Measurements from ENCODE around the gene SNX15.

Gene SNX15

GRCh38 chr11:65084598-65085375 is 57.5 kb downstream of the SNX15 start:
- Histone ChIP-seq H3K27me3 (ENCODE audit: control insufficient read depth, insufficient read depth, low read length) (no peaks in the 10 kb centered on the region), H3K9ac (ENCODE audit: low read depth, low read length) (peak overlapping the region; percentile 79), H3K9me3 (ENCODE audit: control insufficient read depth, insufficient read depth, low read length) (no peaks in the 10 kb centered on the region), H3K4me1 (ENCODE audit: control insufficient read depth, insufficient read depth, low read length) (peaks cover 6% of the 10 kb centered on the region), H3K4me3 (ENCODE audit: low read depth, low read length) (peak overlapping the region; percentile 99), H3K27ac (ENCODE audit: low read depth, low read length) (peak overlapping the region; percentile 97), H3K36me3 (ENCODE audit: control insufficient read depth, insufficient read depth, low read length) (peaks cover 45% of the 10 kb centered on the region)

- no peaks in the 10 kb centered on the region for H3K27me3 ChIP-seq (ENCODE audit: control insufficient read depth, insufficient read depth, low read length)
- peaks cover 40% of the 10 kb centered on the region for H3K36me3 ChIP-seq (ENCODE audit: control insufficient read depth, insufficient read depth, low read length)
- no peak overlapping the region for H3K9ac ChIP-seq (ENCODE audit: low read depth, low read length)
These were observed 58.2 kb downstream of the SNX15 start for GRCh38 chr11:65085446-65085845.

GRCh38 chr11:65086809-65087208 is 59.6 kb downstream of the SNX15 start:
- no peaks in the 10 kb centered on the region for H3K27me3 ChIP-seq (ENCODE audit: control insufficient read depth, insufficient read depth, low read length)
- H3K27ac ChIP-seq (ENCODE audit: low read depth, low read length) = no peak overlapping the region
- no peaks in the 10 kb centered on the region for H3K9me3 ChIP-seq (ENCODE audit: control insufficient read depth, insufficient read depth, low read length)
- H3K4me3 ChIP-seq (ENCODE audit: low read depth, low read length) = no peak overlapping the region
- H3K36me3 ChIP-seq (ENCODE audit: control insufficient read depth, insufficient read depth, low read length) = peaks cover 28% of the 10 kb centered on the region
- no peak overlapping the region for H3K9ac ChIP-seq (ENCODE audit: low read depth, low read length)
- peaks cover 6% of the 10 kb centered on the region for H3K4me1 ChIP-seq (ENCODE audit: control insufficient read depth, insufficient read depth, low read length)

More at GRCh38 chr11:65085446-65085845, 58.2 kb downstream of the SNX15 start:
- Histone ChIP-seq H3K4me1 (ENCODE audit: control insufficient read depth, insufficient read depth, low read length) (peaks cover 6% of the 10 kb centered on the region), H3K9me3 (ENCODE audit: control insufficient read depth, insufficient read depth, low read length) (no peaks in the 10 kb centered on the region), H3K27ac (ENCODE audit: low read depth, low read length) (no peak overlapping the region), H3K4me3 (ENCODE audit: low read depth, low read length) (no peak overlapping the region)

GRCh38 chr11:65087216-65087615 is 60.0 kb downstream of the SNX15 start:
- Histone ChIP-seq H3K36me3 (ENCODE audit: control insufficient read depth, insufficient read depth, low read length) (peaks cover 24% of the 10 kb centered on the region), H3K9me3 (ENCODE audit: control insufficient read depth, insufficient read depth, low read length) (no peaks in the 10 kb centered on the region)

GRCh38 chr11:65087827-65088226 is 60.6 kb downstream of the SNX15 start:
- no peaks in the 10 kb centered on the region for H3K9me3 ChIP-seq (ENCODE audit: control insufficient read depth, insufficient read depth, low read length)
- peaks cover 23% of the 10 kb centered on the region for H3K36me3 ChIP-seq (ENCODE audit: control insufficient read depth, insufficient read depth, low read length)
- H3K27ac ChIP-seq (ENCODE audit: low read depth, low read length) = no peak overlapping the region
- H3K4me3 ChIP-seq (ENCODE audit: low read depth, low read length) = no peak overlapping the region
- H3K27me3 ChIP-seq (ENCODE audit: control insufficient read depth, insufficient read depth, low read length) = no peaks in the 10 kb centered on the region
- H3K9ac ChIP-seq (ENCODE audit: low read depth, low read length) = no peak overlapping the region
- H3K4me1 ChIP-seq (ENCODE audit: control insufficient read depth, insufficient read depth, low read length) = peaks cover 4% of the 10 kb centered on the region

More at GRCh38 chr11:65087216-65087615, 60.0 kb downstream of the SNX15 start:
- H3K27ac ChIP-seq (ENCODE audit: low read depth, low read length) = no peak overlapping the region
- no peak overlapping the region for H3K4me3 ChIP-seq (ENCODE audit: low read depth, low read length)
- H3K9ac ChIP-seq (ENCODE audit: low read depth, low read length) = no peak overlapping the region
- H3K27me3 ChIP-seq (ENCODE audit: control insufficient read depth, insufficient read depth, low read length) = no peaks in the 10 kb centered on the region
- H3K4me1 ChIP-seq (ENCODE audit: control insufficient read depth, insufficient read depth, low read length) = peaks cover 6% of the 10 kb centered on the region

GRCh38 chr11:65089621-65090020 is 62.4 kb downstream of the SNX15 start:
- H3K27ac ChIP-seq (ENCODE audit: low read depth, low read length) = no peak overlapping the region
- no peaks in the 10 kb centered on the region for H3K4me1 ChIP-seq (ENCODE audit: control insufficient read depth, insufficient read depth, low read length)
- H3K27me3 ChIP-seq (ENCODE audit: control insufficient read depth, insufficient read depth, low read length) = no peaks in the 10 kb centered on the region
- no peak overlapping the region for H3K4me3 ChIP-seq (ENCODE audit: low read depth, low read length)
- H3K9ac ChIP-seq (ENCODE audit: low read depth, low read length) = no peak overlapping the region
- H3K36me3 ChIP-seq (ENCODE audit: control insufficient read depth, insufficient read depth, low read length) = peaks cover 23% of the 10 kb centered on the region
- H3K9me3 ChIP-seq (ENCODE audit: control insufficient read depth, insufficient read depth, low read length) = no peaks in the 10 kb centered on the region
